Measurements from ENCODE around the gene LRRC74B. TPM values are rescaled to one million over a fixed set of nuclear protein-coding genes. Genes with fewer than 3 reads are reported as not detected.

Gene LRRC74B
- total RNA-seq, 1 experiment from 2014 or later: not detected

- POLR2A ChIA-PET (ENCODE audit: unreplicated experiment): interaction anchor here (0.7 kb wide), 1 partner anchor 1539 kb away, joined by 3 read pairs; no protein-coding TSS in a partner anchor
Measured at GRCh38 chr22:21051145-21051830, 5.5 kb downstream of the LRRC74B start.

GRCh38 chr22:21051831-21052400, 6.2 kb downstream of the LRRC74B start:
- no peaks in the 10 kb centered on the region for H3K36me3 ChIP-seq (ENCODE audit: low read depth)
- no peak for DNase-seq
- CTCF ChIA-PET: no interaction called here
- H3K79me2 ChIP-seq (ENCODE audit: low read depth): no peaks in the 10 kb centered on the region
- intact Hi-C loops (cut with micrococcal nuclease; ENCODE audit: unreplicated experiment): no loop called here
- no peaks in the 10 kb centered on the region for H3K27me3 ChIP-seq (ENCODE audit: insufficient read depth, low read depth)
- H3K4me2 ChIP-seq: no peak overlapping the region
- H2AFZ ChIP-seq: no peak overlapping the region
- no peak overlapping the region for H3K27ac ChIP-seq
- POLR2A ChIA-PET (ENCODE audit: unreplicated experiment): interaction anchor here (0.7 kb wide), 1 partner anchor 1539 kb away, joined by 3 read pairs; no protein-coding TSS in a partner anchor
- no peaks in the 10 kb centered on the region for H3K4me1 ChIP-seq (replicated peaks; ENCODE audit: insufficient read depth)
- no peaks in the 10 kb centered on the region for H3K9me2 ChIP-seq (ENCODE audit: insufficient read depth)
- no TSS peak for BruUV-seq (replicated peaks)
- no peaks in the 10 kb centered on the region for H3F3A ChIP-seq (ENCODE audit: insufficient read depth, low read depth)
- H4K20me1 ChIP-seq (ENCODE audit: insufficient read depth): no peaks in the 10 kb centered on the region
- no peak overlapping the region for H3K4me3 ChIP-seq
- TF ChIP-seq EZH2 (IDR thresholded peaks at IDR 0.05; ENCODE audit: low read depth): no peak
- TF ChIP-seq CTCF (conservative IDR thresholded peaks at IDR 0.05): no peak
- H3K9me3 ChIP-seq (ENCODE audit: insufficient read depth, low read depth): no peaks in the 10 kb centered on the region

More at GRCh38 chr22:21051145-21051830, 5.5 kb downstream of the LRRC74B start:
- intact Hi-C loops (cut with micrococcal nuclease; ENCODE audit: unreplicated experiment): no loop called here
- no peak for TF ChIP-seq CTCF (conservative IDR thresholded peaks at IDR 0.05)
- TF ChIP-seq EZH2 (IDR thresholded peaks at IDR 0.05; ENCODE audit: low read depth): no peak
- Histone ChIP-seq H3K4me3 (no peak overlapping the region), H3K4me1 (replicated peaks; ENCODE audit: insufficient read depth) (no peaks in the 10 kb centered on the region), H3K9me3 (ENCODE audit: insufficient read depth, low read depth) (no peaks in the 10 kb centered on the region), H2AFZ (no peak overlapping the region), H3K27me3 (ENCODE audit: insufficient read depth, low read depth) (no peaks in the 10 kb centered on the region), H3K36me3 (ENCODE audit: low read depth) (no peaks in the 10 kb centered on the region), H3K9me2 (ENCODE audit: insufficient read depth) (no peaks in the 10 kb centered on the region), H3K79me2 (ENCODE audit: low read depth) (no peaks in the 10 kb centered on the region), H3K27ac (no peak overlapping the region), H4K20me1 (ENCODE audit: insufficient read depth) (no peaks in the 10 kb centered on the region), H3F3A (ENCODE audit: insufficient read depth, low read depth) (no peaks in the 10 kb centered on the region), H3K4me2 (no peak overlapping the region)
- DNase-seq: no peak
- CTCF ChIA-PET: no interaction called here
- BruUV-seq (replicated peaks): no TSS peak

DNA sequence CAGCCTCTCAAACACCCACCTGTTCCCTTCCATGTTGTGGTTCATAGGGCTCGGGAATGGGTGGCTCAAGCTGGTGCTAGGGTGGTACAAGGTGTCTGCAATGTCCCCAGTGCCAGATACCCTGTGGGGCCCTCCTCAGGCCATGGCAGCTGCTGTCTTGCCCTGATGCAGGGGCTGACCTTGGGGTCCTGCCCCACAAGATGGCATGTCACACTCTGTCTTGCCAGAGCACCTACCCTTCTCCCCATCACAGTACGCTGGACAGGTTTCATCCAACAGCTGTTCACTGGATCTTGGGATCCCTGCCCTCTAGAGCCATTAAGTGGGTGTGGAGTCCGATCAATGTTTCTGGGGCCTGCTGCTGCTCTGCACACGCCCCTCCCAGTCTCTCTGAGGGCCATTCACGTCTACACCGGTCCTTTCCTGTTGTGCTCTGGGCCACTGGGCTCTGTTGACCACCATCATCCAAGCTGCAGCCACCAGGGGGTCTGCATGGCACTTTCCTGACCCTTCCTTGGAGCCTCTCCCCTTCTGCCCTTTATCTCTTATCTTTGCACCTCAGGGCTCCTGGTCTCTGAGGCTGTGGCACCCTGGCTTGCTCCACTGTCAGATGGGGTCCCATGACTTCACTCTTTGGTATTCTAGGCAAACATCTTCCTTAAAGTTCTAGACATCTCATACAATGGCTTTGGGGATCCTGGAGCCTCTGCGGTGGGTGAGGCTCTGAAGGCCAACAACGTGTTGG, 7.1 kb downstream of the LRRC74B start:
- no peak overlapping the region for H2AFZ ChIP-seq
- no peaks in the 10 kb centered on the region for H3K27me3 ChIP-seq (ENCODE audit: insufficient read depth, low read depth)
- no peaks in the 10 kb centered on the region for H3K9me3 ChIP-seq (ENCODE audit: insufficient read depth, low read depth)
- TF ChIP-seq EZH2 (IDR thresholded peaks at IDR 0.05; ENCODE audit: low read depth) (no peak), CTCF (conservative IDR thresholded peaks at IDR 0.05) (no peak)
- H3K79me2 ChIP-seq (ENCODE audit: low read depth): no peaks in the 10 kb centered on the region
- BruUV-seq (replicated peaks): no TSS peak
- DNase-seq: no peak
- H3K36me3 ChIP-seq (ENCODE audit: low read depth): no peaks in the 10 kb centered on the region
- H3K9me2 ChIP-seq (ENCODE audit: insufficient read depth): no peaks in the 10 kb centered on the region
- no peak overlapping the region for H3K4me2 ChIP-seq
- POLR2A ChIA-PET (ENCODE audit: unreplicated experiment): no interaction called here
- no peaks in the 10 kb centered on the region for H3K4me1 ChIP-seq (replicated peaks; ENCODE audit: insufficient read depth)
- intact Hi-C loops (cut with micrococcal nuclease; ENCODE audit: unreplicated experiment): no loop called here
- CTCF ChIA-PET: no interaction called here
- no peaks in the 10 kb centered on the region for H4K20me1 ChIP-seq (ENCODE audit: insufficient read depth)
- no peaks in the 10 kb centered on the region for H3F3A ChIP-seq (ENCODE audit: insufficient read depth, low read depth)
- H3K27ac ChIP-seq: no peak overlapping the region
- H3K4me3 ChIP-seq: no peak overlapping the region

Data from PC-9 (cell line).